K562 (cell line): ENCODE data around the gene EYA3. TPM values are rescaled to one million over a fixed set of nuclear protein-coding genes. Genes with fewer than 3 reads are reported as not detected.

Experiments
- ATAC-seq: fragments of 200-7000 bp; cut with Tn5 transposase; 3 replicates; pipeline ENCODE4 v1.9.1; 2020; ENCODE audit warnings: moderate library complexity
- BruUV-seq: library from RNA; stranded (reverse); fragments of 400-500 nt; replicated peaks from 2 replicates; lab custom pipeline; 2021; lab: Mats Ljungman, UMichigan
- CTCF ChIA-PET: fragments of 300-600 bp; formaldehyde crosslinking; extraction: SDS; loops from one replicate; lab custom pipeline; 2021; ENCODE audit warnings: low intra/inter-chr PET ratio; lab: Yijun Ruan, JAX
- POLR2A ChIA-PET: fragments of 300-600, 350-650 bp; sonication (Branson Sonifier 250); formaldehyde crosslinking; extraction: SDS; loops from one replicate; lab custom pipeline; 2021; ENCODE audit warnings: antibody characterized with exemption, inconsistent platforms; lab: Yijun Ruan, JAX
- DNase-seq, 4 experiments: peaks; one replicate each; pipeline versions ENCODE4 v3.0.0 to v3.0.0-alpha.2; 2011 to 2018; ENCODE audit warnings: low spot score in 3 of 4, mixed read lengths in 3 of 4; ENCODE audit errors: extremely low read depth in 1 of 4
- FAIRE-seq: peaks from 2 replicates; lab custom pipeline; 2011; peaks lifted over from hg19 to GRCh38; lab: Jason Lieb, UNC
- H2AFZ ChIP-seq: 2 replicates; pipeline ENCODE4 v1.6.0; 2011; ENCODE audit warnings: low read depth, low read length, control low read depth, inconsistent platforms
- H3K27ac ChIP-seq: fragments of 200-600 bp; 3 replicates; pipeline ENCODE4 v1.8.0; 2011; ENCODE audit warnings: low read depth, mild to moderate bottlenecking, control low read depth, inconsistent platforms, low read length, moderate library complexity, mixed read lengths; ENCODE audit errors: extremely low read depth
- H3K27me3 ChIP-seq, 2 experiments: fragments of 300-600 bp in 1 of 2; 2 replicates in 1 of 2; 3 replicates in 1 of 2; pipeline versions ENCODE4 v1.6.0 to v1.8.0; 2011; ENCODE audit warnings: inconsistent platforms in 2 of 2, low read length in 2 of 2, mild to moderate bottlenecking in 1 of 2, mixed read lengths in 1 of 2, moderate library complexity in 1 of 2; ENCODE audit not compliant: control insufficient read depth in 2 of 2, insufficient read depth in 2 of 2
- H3K36me3 ChIP-seq: fragments of 300-600 bp; 3 replicates; pipeline ENCODE4 v1.8.0; 2011; ENCODE audit warnings: mild to moderate bottlenecking, low read length, inconsistent platforms; ENCODE audit not compliant: control insufficient read depth, insufficient read depth
- H3K4me1 ChIP-seq, 2 experiments: fragments of 200-600 bp in 1 of 2; replicated peaks in 1 of 2; 2 replicates in 1 of 2; 3 replicates in 1 of 2; pipeline versions ENCODE4 v1.5.1 to v1.8.0; 2011; ENCODE audit warnings: inconsistent platforms in 2 of 2, low read length in 2 of 2, mild to moderate bottlenecking in 1 of 2, mixed read lengths in 1 of 2, moderate library complexity in 1 of 2; ENCODE audit not compliant: control insufficient read depth in 2 of 2, insufficient read depth in 2 of 2
- H3K4me2 ChIP-seq: 2 replicates; pipeline ENCODE4 v1.6.1; 2011; ENCODE audit warnings: low read length, control low read depth, inconsistent platforms, mixed read lengths; ENCODE audit not compliant: insufficient read depth
- H3K4me3 ChIP-seq: fragments of 200-600 bp; sonication (generic), shearing (Covaris generic); 2 replicates; pipeline ENCODE4 v1.5.1; 2016; ENCODE audit warnings: control low read depth, inconsistent platforms
- H3K79me2 ChIP-seq: fragments of 200-600 bp; 3 replicates; pipeline ENCODE4 v1.8.0; 2011; ENCODE audit warnings: low read length, inconsistent platforms; ENCODE audit not compliant: control insufficient read depth, insufficient read depth
- H3K9ac ChIP-seq, 2 experiments: 2 replicates each; pipeline versions ENCODE4 v1.6.0 to v1.6.1; 2011; ENCODE audit warnings: low read depth in 2 of 2, low read length in 2 of 2, control low read depth in 1 of 2, inconsistent platforms in 1 of 2, mild to moderate bottlenecking in 1 of 2, mixed read lengths in 1 of 2; ENCODE audit not compliant: insufficient read depth in 1 of 2
- H3K9me1 ChIP-seq: one replicate; pipeline ENCODE4 v1.6.0; 2011; ENCODE audit warnings: inconsistent platforms, mild to moderate bottlenecking, low read length, moderate library complexity; ENCODE audit not compliant: control insufficient read depth, insufficient read depth
- H3K9me3 ChIP-seq: replicated peaks from 2 replicates; pipeline ENCODE4 v1.5.1; 2011; ENCODE audit warnings: low read depth, low read length, inconsistent platforms; ENCODE audit not compliant: control insufficient read depth, insufficient read depth
- H4K20me1 ChIP-seq: replicated peaks from 2 replicates; pipeline ENCODE4 v1.6.1; 2011; ENCODE audit warnings: low read length, inconsistent platforms, mixed read lengths; ENCODE audit not compliant: control insufficient read depth, insufficient read depth
- ADNP ChIP-seq: fragments of 200-800 bp; sonication (Bioruptor generic); IDR thresholded peaks from 2 replicates; pipeline ENCODE4 v1.6.1; 2016; ENCODE audit warnings: missing genetic modification characterization, missing compliant biosample characterization
- BCOR ChIP-seq: fragments of 450-650 bp; IDR thresholded peaks from 2 replicates; pipeline ENCODE4 v1.6.1; 2016
- CEBPB ChIP-seq: fragments of 450-650 bp; IDR thresholded peaks from 2 replicates; pipeline ENCODE4 v1.6.1; 2016; ENCODE audit warnings: missing genetic modification characterization, missing compliant biosample characterization
- ESRRA ChIP-seq: fragments of 450-650 bp; IDR thresholded peaks from 2 replicates; pipeline ENCODE4 v1.6.1; 2014; ENCODE audit warnings: low read depth, mild to moderate bottlenecking, moderate library complexity, borderline replicate concordance
- ETS2 ChIP-seq: IDR thresholded peaks from 2 replicates; pipeline ENCODE4 v1.6.1; 2016; ENCODE audit warnings: borderline replicate concordance, missing genetic modification characterization, mild to moderate bottlenecking, moderate library complexity, missing compliant biosample characterization; ENCODE audit not compliant: poor library complexity, severe bottlenecking
- FOXK1 ChIP-seq: sonication (generic); formaldehyde crosslinking; IDR thresholded peaks from 2 replicates; pipeline ENCODE4 v1.8.0; 2022; ENCODE audit warnings: missing genetic modification reagents, mild to moderate bottlenecking, borderline replicate concordance
- GATA2 ChIP-seq: sonication (generic); formaldehyde crosslinking; IDR thresholded peaks from 2 replicates; pipeline ENCODE4 v1.4.0; 2020; ENCODE audit warnings: mild to moderate bottlenecking, missing genetic modification reagents
- HDAC2 ChIP-seq: fragments of 450-650 bp; IDR thresholded peaks from 2 replicates; pipeline ENCODE4 v1.6.1; 2016; ENCODE audit warnings: mild to moderate bottlenecking
- ID3 ChIP-seq, 2 experiments: fragments of 250-450 bp in 1 of 2; fragments of 450-650 bp in 1 of 2; sonication (Bioruptor Pico) in 1 of 2; IDR thresholded peaks; 2 replicates each; pipeline versions ENCODE4 v1.6.1 to v1.8.0; 2016 to 2021; ENCODE audit warnings: mild to moderate bottlenecking in 2 of 2, moderate library complexity in 2 of 2, missing compliant biosample characterization in 1 of 2, missing genetic modification characterization in 1 of 2
- KDM1A ChIP-seq, 2 experiments: fragments of 450-650 bp; IDR thresholded peaks; 2 replicates each; pipeline ENCODE4 v1.6.1; 2016; ENCODE audit warnings: mild to moderate bottlenecking in 2 of 2
- MAFK ChIP-seq: IDR thresholded peaks from 2 replicates; pipeline ENCODE4 v1.6.1; 2011; ENCODE audit warnings: low read length, improper control_type of control experiment
- RBM25 ChIP-seq: fragments of 200-400 bp; formaldehyde crosslinking; IDR thresholded peaks from 2 replicates; pipeline ENCODE4 v1.6.1; 2018; ENCODE audit warnings: low read length, low read depth, moderate library complexity; ENCODE audit not compliant: severe bottlenecking
- SMARCA5 ChIP-seq: fragments of 450-650 bp; IDR thresholded peaks from 2 replicates; pipeline ENCODE4 v1.6.1; 2016
- TAF1 ChIP-seq: IDR thresholded peaks from 2 replicates; pipeline ENCODE4 v1.6.1; 2011; ENCODE audit warnings: mild to moderate bottlenecking, low read length, moderate library complexity; ENCODE audit not compliant: insufficient read depth, control insufficient read depth, severe bottlenecking; ENCODE audit errors: extremely low read depth
- TFAP4 ChIP-seq: sonication (generic); formaldehyde crosslinking; IDR thresholded peaks from 2 replicates; pipeline ENCODE4 v1.8.0; 2022; ENCODE audit warnings: missing genetic modification reagents, mild to moderate bottlenecking, moderate library complexity, borderline replicate concordance
- WGBS: fragments of 100-300 bp; shearing (Covaris generic); methylation state at CpG from one replicate; pipeline ENCODE4 v1.1.6; 2016; ENCODE audit warnings: low coverage, mixed read lengths; ENCODE audit not compliant: insufficient coverage; ENCODE audit errors: missing lambda C conversion rate; 5-methylcytosine and 5-hydroxymethylcytosine counted together
- in situ Hi-C: fragments of 300-500 bp; cut with MboI; formaldehyde crosslinking; loops from 4 replicates; pipeline ENCODE4 v1.15.0; 2018; ENCODE audit warnings: inconsistent platforms, mixed read lengths
- intact Hi-C: fragments of 100-400 bp; cut with micrococcal nuclease; formaldehyde crosslinking; loops from 2 replicates; pipeline ENCODE4 v1.14.2; 2022
- polyA plus RNA-seq, 8 experiments: library from polyadenylated mRNA; depleted of rRNA in 4 of 8; stranded (reverse) in 5 of 8; unstranded in 3 of 8; fragments of >200 nt; fragmentation: Nextera tagmentation in 2 of 8; fragmentation: Illumina TruSeq in 1 of 8; extraction: Ambion mirVana in 2 of 8; extraction: Trizol in 1 of 8; gene quantifications; 2 replicates each; pipeline versions ENCODE4 v1.2.1 to v1.2.3, GENCODE V29; 2011 to 2014; ENCODE audit warnings: inconsistent platforms in 1 of 8, missing spikeins in 1 of 8
- total RNA-seq, 7 experiments: library from RNA; depleted of rRNA in 6 of 7; stranded (reverse); fragments of >200 nt in 6 of 7; fragmentation: Illumina TruSeq in 2 of 7; extraction: Trizol in 2 of 7; gene quantifications; 2 replicates each; pipeline versions ENCODE4 v1.2.1 to v1.2.3, GENCODE V29; 2011 to 2021; ENCODE audit warnings: low replicate concordance in 1 of 7

EYA3 gene
- total and polyA plus RNA-seq, 9 of the 15 experiments (the other 6 are each of a cell fraction or from before 2014, with no cell fraction given), result 21.7 to 64.0 (median 43.6) TPM

- Histone ChIP-seq H3K79me2 (no peaks in the 10 kb centered on the region), H3K4me1 (peaks cover 9 to 14% of the 10 kb centered on the region in 2 experiments; a peak in 3 of 5 replicates), H4K20me1 (no peaks in the 10 kb centered on the region), H3K27me3 (no peaks in the 10 kb centered on the region), H3K27ac (no peak overlapping the region), H3K4me3 (no peak overlapping the region), H3K9ac (no peak overlapping the region), H3K9me1 (no peaks in the 10 kb centered on the region), H3K4me2 (no peak overlapping the region), H3K36me3 (no peaks in the 10 kb centered on the region), H3K9me3 (no peaks in the 10 kb centered on the region), H2AFZ (no peak overlapping the region)
- in situ Hi-C loops (no loop called here), intact Hi-C loops (loop anchor here (2.0 kb wide), 1 partner anchor 42 kb away; no protein-coding TSS in a partner anchor)
- DNase-seq (no peak), FAIRE-seq (no peak), ATAC-seq (no peak)
- 39% methylated on average over 8 of the region's 8 CpGs for WGBS
- POLR2A ChIA-PET, result interaction anchor here (0.5 to 1.7 kb wide), 9 partner anchors 12 to 986 kb away, joined by 3 to 5 read pairs (median 3); no protein-coding TSS in a partner anchor
- no TSS peak for BruUV-seq
- CTCF ChIA-PET, result no interaction called here
- TF ChIP-seq BCOR (peak; percentile 78; the same call in 1 of the 2 replicates), ESRRA (0 out of 2 replicates have a peak, but pooled peaks have one; percentile 9), KDM1A (IDR thresholded peaks at IDR 0.05) (peak in 1 of 2 experiments; percentile 57; a peak in 1 of 4 replicates), SMARCA5 (peak; percentile 73; the same call in 1 of the 2 replicates), ETS2 (tag) (no peak), FOXK1 (0 out of 2 replicates have a peak, but pooled peaks have one; percentile 0), GATA2 (no peak), MAFK (no peak), CEBPB (tag) (peak; percentile 28; the same call in 1 of the 2 replicates), ID3 (CRISPR knock-in tag; IDR thresholded peaks at IDR 0.05) (no peak), ID3 (tag; IDR thresholded peaks at IDR 0.05) (0 out of 2 replicates have a peak, but pooled peaks have one; percentile 19), TAF1 (no peak), ADNP (tag) (peak; percentile 75; the same call in 1 of the 2 replicates), TFAP4 (CRISPR knock-in tag) (no peak), RBM25 (peak; percentile 83), HDAC2 (peak; percentile 50; the same call in 1 of the 2 replicates)
These were observed 47.9 kb upstream of the EYA3 start for GRCh38 chr1:28136169-28136921.
